Islet precursor cell (in vitro differentiated cells): ENCODE data around the gene C10orf143.
"Not testable (repeated sequence)": the region's sequence is repeated elsewhere in the genome, so short reads cannot be mapped to it uniquely, and the experiment has no call there.

Experiments
- DNase-seq: peaks from one replicate; pipeline ENCODE4 v3.0.0-alpha.2; 2018

Gene C10orf143

DNA sequence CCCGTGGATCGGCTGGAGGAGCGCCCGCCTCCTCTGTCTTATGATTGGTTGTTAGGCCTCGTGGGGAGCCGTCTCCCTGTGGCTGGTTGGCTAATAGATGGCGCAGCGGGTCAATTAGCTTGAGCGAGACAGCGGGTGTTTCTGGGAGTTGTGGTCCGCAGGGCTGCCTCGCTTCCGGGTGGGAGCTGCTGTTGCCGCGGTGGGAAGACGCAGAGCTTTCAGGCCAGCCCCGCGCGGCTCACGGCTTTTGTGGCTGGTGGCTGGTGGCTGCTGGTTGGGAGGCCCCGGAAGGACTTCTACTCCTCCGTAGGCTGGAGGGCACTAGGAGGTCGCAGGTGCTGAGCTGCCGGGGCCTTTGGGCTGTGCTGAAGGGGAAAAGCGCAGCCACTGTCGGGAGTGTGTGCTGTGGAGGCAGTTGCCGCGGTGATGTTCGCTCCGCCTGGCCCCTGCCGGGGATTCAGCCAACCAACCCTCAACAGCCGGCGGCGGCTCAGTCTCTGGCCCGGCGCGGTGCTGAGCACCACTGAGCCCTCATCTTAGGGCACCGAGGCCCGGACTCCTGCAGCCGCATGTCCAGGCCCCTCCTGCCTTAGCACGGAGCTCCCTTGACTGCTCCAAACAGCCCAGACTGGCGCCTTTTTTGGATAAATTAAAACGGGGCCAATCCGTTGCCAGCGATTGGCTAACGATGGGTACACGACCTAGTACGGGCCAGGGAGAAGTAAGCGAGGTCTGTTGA lies 652 bp upstream of the C10orf143 start:
- DNase-seq = peak; percentile 99

DNA sequence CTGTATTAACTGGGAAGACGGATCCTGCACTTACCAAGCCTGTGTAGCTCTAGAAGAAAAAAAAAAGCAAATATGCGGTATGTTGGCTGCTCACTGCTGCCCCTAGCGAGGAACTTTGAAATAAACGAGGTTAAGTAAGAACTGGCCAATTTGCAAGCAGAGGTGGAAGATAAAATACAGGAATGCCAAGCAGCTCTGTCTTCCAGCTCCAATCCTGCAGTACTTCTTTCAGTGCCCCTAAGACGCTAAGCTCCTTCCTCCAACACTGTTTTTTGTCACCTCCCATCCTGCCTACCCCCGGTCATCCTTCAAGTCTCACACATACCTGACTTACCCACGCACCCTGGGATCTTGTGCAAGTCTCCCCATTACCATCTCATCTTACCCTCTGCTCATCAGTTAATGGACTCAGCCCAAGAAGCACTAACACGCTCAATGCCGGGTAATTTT lies 809 bp downstream of the C10orf143 start:
- peak; percentile 90 for DNase-seq

DNA sequence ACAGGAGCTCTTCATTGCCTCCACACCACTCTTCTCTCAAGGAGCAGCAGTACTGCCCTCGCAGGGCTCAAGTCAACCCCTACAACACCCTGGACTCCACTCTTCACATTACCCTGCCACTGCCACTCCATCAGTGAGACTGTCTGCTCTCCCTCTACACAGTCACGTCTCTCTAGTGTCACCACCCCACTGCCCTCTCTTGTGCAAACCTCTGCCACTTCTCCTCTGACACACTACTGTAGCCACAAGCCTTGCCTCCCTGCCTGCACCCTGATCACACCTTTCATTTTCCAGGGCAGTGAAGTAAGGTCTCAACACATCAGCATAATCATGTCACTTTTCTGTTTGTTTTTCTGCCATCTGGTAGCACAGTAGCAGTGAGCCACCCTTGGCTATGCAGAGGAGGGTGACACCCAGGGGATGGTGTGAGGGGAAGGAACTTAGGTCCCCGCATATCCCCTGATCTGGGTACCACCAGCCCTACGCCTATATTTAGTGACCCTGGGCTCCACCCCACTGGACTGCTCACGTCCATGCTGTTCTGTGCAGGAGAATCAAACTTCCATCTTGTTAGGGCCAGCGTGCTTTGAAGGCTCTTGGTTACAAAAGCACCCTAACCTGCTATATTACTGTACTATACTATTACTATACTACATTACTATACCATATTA lies 1.6 kb downstream of the C10orf143 start:
- DNase-seq = no peak

DNA sequence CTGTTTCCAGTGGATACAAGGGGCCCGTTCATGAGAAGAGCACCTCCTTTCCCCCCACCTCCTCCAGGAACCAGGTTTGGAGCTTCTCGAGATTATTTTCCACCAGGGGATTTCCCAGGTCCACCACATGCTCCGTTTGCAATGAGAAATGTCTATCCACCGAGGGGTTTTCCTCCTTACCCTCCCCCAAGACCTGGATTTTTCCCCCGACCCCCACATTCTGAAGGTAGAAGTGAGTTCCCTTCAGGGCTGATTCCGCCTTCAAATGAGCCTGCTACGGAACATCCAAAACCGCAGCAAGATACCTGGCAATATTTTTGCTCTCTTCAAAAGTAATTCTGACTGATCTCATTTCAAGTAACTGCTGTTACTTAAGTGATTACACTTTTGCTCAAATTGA lies 2.5 kb downstream of the C10orf143 start:
- DNase-seq = not testable (repeated sequence)

DNA sequence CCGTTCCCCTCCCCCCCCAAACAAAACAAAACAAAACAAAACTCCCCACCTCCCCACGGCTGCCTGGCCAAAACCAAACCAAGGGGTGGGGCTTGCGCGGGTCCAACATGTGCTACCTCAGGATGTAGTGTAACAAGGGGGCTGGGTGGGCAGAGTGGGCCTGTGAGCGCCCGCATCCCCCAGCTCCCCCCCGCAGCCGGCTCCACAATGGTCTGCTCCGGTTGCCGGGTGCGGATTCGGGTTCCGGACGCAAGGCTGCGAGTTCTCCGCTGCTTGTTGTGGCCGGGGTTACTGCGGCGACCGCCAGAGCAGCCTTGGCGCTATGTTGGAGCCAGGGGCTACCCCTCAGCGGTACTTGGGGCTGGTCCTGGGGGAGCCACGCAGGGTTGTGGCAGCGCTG lies 4.9 kb downstream of the C10orf143 start:
- DNase-seq = peak; percentile 81

DNA sequence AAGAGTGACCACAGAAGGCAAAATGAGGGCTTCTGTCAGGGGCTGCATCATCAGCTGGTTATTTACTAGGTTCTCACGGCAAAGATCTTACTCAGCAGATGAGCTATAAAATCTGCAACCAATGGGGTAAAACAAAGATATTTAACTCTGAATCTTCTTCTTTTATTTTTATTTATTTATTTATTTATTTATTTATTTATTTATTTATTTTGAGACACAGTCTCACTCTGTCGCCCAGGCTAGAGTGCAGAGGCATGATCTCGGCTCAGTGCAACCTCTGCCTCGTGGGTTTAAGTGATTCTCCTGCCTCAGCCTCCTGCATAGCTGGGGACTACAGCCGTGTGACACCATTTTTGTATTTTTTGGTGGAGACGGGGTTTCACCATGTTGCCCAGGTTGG lies 11.3 kb downstream of the C10orf143 start:
- DNase-seq = no peak

DNA sequence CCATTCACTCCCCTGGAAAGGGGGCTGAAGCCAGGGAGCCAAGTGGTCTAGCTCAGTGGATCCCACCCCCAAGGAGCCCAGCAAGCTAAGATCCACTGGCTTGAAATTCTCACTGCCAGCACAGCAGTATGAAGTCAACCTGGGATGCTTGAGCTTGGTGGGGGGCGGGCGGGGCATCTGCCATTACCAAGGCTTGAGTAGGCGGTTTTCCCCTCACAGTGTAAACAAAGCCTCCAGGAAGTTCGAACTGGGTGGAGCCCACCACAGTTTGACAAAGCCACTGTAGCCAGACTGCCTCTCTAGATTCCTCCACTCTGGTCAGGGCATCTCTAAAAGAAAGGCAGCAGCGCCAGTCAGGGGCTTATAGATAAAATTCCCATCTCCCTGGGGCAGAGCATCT lies 20.1 kb downstream of the C10orf143 start:
- DNase-seq = not testable (repeated sequence)

DNA sequence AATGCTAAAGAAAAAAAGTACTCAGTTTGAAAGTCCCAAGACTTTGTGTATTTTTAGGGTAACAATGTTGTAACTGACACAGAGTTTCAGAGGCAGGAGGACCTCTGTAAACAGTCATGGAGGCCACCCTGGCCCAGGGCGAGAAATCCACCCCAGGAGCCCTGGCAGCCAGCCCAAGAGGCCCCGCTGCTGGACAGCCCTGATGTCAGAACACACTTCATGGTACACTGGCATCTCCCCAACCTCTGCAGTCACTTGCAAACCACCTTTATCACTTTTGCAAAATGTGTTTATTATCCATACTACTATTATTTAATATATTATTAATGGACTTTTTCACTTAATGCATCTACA lies 30.2 kb downstream of the C10orf143 start:
- DNase-seq = no peak

DNA sequence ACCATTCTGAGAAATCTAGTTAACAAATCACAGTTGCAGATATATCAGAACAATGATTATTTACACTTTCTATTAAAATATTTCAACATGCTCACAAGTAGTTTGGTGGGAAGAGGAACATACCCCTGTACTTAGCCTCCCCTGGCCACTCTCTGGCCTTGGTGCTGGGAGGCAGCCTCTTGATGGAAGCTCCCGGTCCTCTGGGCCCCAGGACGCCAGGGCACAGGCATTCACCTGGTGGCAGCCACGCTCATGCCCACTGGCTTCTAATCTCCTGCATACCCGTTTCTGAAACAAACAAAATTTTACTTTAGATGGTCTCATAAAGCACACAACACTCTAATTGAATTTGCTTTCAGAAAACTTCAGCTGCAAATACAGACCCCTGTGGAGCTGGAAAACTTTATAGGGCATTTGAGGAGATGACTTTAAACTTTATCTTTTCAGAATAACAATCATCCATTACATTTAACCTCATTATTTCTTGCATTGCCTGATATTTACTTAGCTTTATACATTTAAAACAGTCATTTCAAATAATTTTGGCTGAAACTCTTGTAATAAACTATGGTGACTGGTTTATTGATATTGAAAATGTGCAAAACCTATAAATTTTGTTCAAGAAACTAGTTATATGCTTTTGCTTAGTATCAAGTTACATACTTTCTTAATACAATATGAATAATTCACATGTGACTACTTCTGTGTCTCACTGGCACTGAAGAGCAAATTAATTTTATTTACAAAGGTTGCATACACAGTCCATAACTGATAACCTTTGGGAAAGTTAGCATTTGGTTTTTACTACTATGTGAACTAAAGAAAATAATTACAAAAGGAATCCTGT lies 30.8 kb downstream of the C10orf143 start:
- DNase-seq = no peak

DNA sequence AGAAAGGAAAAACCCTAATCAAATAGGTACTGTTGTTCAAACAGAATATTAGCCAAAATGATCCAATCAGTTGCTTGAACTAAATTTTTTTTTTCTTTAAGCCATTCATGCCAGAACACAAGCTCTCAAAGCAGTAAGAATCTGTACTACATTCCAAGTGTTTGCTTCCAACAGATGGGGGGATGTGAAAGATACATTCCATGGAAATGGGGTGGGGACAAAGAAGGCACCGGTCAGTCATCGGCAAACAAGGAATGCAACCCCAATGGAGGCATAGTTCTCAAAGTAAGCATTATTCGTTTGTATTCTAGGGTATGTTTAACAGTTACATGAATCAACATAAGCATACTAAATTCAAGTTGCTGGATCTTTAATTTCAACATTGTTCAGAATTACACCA lies 32.5 kb downstream of the C10orf143 start:
- no peak for DNase-seq

DNA sequence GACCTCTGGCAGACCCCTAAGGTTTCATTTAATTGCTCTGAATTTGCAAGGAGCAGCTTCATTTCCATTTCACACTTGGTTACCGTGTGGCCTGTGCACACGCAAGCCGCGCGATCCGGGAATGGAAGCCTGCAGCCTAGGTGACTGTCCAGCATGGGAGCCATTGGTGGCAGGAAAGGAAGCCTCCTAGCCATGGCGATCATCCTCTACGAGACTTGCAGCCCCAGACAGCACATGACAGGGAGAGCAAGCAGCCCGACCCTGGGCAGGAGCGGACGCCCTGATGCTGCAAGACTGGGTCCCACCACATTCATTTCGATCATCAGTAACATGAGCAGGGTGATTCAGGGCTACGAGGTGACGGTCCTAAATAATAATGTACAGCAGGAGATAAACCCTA lies 33.9 kb downstream of the C10orf143 start:
- DNase-seq = no peak

DNA sequence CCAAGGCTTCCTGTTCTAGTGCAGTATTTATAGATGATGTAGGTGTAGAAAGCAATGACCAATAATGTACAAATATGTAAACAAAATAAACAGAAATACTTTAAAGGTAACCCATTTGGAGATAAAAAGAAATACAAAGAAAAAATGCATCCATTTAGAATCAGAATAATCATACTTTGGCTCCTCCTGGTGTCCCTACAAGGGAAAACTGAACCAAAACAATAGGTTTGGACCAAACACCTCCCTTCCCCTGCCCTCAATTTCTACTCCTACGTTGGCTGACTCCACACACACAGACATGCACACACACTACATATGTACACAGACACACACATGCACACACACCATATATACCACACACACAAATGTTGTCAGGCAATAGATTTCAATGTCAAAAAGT lies 36.0 kb downstream of the C10orf143 start:
- no peak for DNase-seq

DNA sequence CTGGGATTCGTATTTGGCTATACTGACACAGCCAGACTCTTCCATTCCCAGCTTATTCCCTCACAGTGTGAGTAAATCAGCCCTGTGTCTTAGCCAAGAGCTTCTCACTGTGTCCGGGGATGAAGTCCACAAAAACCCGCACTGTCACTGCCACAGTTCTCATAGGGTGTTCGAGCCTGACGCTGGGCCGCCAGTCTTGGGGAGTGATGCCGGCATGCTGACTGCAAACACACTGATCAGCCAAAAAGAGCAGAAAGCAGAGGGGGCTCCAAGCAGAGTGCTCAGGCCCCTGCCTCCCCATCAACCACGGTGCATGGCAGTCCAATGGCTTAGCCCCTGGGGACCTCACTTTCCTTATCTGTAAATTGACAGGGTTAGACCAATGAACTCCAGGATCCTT lies 36.7 kb downstream of the C10orf143 start:
- DNase-seq = no peak

DNA sequence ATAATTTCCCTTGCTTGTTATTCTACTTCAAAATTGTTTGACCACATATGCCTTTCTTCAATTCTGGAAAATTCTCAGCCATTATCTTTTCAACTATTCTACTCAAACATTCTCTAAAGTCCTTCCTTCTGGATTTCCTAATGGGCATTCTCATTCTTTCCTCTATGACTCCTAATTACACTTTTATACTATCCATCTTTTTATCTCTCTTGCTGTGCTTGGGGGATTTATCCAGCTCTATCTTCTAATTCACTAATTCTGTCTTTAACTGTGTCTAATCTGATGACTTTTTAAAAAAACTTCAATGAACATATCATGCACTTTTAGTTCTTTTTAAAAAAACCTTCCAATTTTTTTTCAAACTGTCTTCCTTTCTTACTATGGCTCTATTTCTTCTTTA lies 38.4 kb downstream of the C10orf143 start:
- DNase-seq = no peak

DNA sequence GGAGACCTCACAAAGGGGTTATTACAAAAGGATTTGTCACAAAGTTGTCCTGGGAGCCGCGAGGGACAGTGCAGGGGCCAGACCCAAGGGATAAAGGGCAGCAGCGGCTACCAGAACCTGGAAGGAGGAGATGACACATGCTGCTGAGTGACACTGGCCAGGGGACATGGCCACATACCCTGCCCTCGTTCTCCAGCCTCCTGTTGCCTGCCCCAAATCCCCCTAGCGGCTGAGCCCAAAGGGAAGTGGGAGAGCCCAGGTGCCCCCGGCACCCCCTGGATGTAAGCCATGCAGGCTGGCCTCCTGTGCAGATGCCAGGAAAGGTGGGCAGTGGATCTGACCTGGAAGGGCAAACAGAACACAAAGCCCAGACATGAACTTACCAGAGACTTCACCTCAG lies 42.7 kb downstream of the C10orf143 start:
- no peak for DNase-seq

DNA sequence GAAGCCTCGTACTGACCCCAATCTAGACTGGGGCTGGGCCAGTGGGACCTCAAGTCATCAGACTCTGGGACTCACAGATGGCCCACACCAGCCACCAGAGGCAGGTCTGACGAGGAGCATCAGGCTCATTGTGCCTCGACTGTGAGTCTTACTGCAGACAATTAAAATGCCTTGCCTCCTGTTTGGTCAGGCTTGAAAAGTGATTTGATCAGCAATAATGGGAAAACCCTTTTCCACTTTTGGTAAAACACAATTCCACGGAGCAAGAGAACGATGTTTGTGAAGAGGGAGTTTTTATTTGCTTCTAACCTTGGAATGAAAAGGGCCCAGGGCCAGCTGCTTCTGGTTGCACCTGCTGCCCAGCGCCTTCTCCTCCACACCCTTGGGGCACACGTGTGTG lies 43.9 kb downstream of the C10orf143 start:
- no peak for DNase-seq

DNA sequence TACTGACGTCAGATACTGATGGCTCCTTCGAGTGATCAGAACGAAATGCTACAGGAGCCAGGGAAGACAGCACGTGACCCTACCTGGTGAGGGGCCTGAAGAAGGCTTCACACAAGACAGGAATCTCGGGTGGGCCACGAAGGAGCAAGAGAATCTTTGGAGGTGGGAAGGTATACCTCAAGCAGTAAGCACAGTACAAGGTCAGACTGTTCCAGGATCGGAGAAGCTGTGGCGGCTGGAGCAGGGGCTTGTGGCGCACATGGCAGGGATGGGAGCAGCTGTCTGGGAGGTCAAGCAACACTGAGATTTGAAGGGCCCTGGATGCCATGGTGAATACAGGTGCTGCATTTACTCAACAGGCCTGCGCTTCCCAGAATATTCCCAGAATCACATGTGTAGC lies 45.4 kb downstream of the C10orf143 start:
- no peak for DNase-seq

DNA sequence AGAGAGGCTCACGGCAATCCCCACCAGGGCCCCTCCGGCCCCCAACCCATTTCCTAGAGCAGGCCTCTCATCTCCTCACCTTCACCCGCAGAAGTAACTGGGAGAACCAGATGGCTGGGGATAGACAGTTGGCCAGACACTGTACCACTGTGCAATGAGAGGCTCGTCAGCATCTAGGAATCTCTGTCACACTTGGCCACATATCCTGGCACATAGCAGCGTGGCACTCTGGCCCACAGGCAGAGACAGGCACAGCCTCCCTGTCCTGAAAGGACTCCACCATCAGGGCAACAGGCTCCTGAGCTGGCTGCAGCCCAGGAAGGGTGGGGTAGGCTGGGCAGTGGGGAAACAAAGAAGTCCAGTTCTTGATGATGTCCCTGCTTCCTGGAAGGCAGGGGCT lies 45.8 kb downstream of the C10orf143 start:
- no peak for DNase-seq

DNA sequence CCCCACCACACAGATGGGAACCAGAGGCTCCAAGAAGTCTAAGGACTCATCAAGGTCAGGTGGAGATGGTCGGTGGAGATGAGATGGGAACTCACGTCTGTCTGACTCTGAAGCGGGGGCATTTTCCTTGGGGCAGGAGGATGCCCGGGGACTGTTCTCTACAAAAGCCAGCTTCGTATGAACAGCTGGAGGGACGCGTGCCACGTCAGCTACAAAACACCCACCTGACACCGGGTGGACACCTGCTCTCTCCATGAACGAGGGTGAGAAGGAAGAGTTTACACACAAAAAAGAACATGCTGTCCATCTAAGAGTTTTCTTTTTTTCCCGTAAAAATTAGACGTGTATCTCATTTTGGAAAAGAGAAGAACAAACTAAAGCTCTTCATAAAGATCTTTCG lies 47.7 kb downstream of the C10orf143 start:
- DNase-seq = no peak

DNA sequence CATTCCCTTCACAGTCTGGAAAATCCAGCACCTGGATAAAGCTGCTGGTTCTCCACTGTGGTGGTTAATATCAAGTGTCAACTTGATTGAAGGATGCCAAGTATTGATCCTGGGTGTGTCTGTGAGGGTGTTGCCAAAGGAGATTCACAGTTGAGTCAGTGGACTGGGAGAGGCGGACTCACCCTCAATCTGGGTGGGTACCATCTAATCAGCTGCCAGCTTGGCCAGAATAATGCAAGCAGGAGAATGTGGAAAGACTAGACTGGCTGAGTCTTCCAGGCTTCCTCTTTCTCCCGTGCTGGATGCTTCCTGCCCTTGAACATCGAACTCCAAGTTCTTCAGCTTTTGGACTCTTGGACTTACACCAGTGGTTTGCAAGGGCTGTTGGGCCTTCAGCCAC lies 48.4 kb downstream of the C10orf143 start:
- no peak for DNase-seq

DNA sequence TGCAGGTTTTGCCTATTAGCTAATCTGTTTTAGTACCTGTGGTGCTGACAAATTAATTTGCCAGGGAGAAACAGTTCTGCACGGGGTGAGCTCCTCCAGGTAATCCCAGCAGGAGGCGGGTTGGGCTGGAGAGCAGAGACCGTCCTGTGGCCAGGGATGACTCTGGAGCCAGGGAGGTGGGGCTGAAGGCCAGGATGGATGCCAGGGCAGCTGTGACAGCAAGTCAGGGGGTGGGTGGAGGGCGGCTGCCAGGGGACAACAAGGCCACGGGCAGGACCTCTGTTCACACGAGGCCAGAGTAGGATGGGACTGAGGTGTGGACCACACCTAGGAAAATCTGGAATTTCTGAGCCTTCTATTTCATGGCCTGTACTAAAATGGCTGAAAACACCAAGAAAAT lies 48.9 kb downstream of the C10orf143 start:
- no peak for DNase-seq

DNA sequence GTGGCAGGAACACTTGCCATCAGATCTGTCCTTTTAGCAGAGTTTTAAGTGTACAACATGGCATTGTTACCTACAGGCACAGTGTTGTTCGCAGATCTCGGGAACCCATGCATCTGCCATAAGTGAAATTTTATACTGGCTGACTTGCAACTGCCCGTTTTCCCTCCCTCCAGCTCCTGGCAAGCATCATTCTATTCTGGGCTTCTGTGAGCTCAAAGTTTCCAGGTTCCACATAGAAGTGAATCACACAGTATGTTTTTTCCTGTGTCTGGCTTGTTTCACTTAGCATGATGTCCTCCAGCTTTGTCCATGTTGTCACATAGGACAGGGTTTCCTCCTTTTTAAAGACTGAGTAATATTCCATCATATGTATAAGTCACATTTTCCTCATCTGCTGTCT lies 56.6 kb downstream of the C10orf143 start:
- no peak for DNase-seq

DNA sequence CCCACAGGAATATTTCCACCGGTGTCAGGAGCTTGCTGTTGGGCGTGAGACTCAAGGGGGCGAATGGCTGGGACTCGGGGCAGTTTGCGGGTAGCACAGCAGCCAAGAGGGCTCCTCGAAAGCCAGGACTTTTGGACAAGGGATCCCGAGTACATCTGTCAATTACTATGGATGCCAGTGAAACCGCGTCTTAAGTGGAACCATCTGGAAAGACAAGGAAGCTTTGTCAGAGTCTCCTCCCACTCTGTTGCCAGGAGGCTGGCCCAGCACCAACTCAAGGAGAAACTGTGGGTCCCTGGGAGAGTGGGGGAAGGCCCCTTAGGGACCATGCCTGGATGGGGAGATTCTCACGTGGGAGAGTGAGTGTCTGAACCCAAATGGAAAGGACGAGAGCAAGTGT lies 57.1 kb downstream of the C10orf143 start:
- DNase-seq = no peak

DNA sequence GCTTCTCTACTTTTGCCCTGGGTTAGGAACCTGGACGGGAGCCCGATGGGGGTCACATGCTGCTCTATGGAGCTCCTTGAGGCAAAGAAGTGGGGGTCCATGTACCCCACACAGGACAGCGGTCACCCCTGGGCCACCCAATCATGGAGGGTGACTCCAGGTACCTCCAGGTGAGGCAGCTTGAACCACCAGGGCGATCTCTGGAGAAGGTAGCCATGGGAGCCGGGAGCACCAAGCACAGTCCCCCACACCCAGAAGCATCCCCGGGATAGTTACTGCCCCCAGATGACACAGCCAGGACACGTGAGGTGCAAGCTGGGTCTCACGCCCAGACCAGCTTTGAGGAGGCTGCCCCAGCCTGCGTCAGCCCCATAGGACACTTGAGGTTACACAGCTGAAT lies 58.4 kb downstream of the C10orf143 start:
- DNase-seq = no peak
